ENCODE data around the gene SIAH3.

SIAH3 gene

DNA sequence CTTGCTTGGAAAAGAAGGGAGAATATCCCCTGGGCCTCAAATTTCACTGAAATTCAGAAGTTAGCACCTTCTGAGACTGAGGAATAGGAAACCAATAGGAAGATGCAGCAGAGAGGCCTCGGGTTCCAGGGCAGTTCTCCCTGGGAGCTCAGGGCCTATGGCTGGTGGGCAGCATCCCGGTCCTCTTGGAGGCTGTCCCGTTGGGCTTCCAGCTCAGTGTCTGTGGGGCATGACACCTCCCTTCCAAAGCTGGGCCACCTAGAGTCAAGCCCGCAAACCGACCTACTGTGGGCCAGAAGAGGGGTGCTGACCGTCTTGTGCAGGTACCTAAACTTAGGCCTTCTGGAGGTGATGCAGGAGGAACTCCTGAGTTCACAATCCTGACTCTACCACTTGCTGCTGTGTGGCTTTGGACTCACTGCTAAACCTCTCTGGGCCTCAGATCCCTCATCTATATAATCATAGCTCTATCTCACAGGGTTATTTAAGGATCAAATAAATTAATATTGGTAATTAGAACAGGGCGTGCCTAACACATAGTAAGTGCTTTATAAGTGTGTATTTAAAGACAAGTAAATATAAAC is 17.1 kb downstream of the SIAH3 start:
- no peak for DNase-seq (ENCODE audit: low read depth)
- H3K4me3 ChIP-seq (replicated peaks; ENCODE audit: low read depth, low read length), result no peak overlapping the region
- TF ChIP-seq CTCF (IDR thresholded peaks at IDR 0.05; ENCODE audit: low read length, missing control alignments), result no peak

- peak; percentile 36 for DNase-seq (ENCODE audit: low read depth)
- TF ChIP-seq CTCF (IDR thresholded peaks at IDR 0.05; ENCODE audit: low read length, missing control alignments), result no peak
- H3K4me3 ChIP-seq (replicated peaks; ENCODE audit: low read depth, low read length), result no peak overlapping the region
These were observed 17.7 kb downstream of the SIAH3 start for GRCh38 chr13:45833663-45834375.

GRCh38 chr13:45833242-45833641 is 18.3 kb downstream of the SIAH3 start:
- DNase-seq (ENCODE audit: low read depth), result no peak
- no peak overlapping the region for H3K4me3 ChIP-seq (replicated peaks; ENCODE audit: low read depth, low read length)
- TF ChIP-seq CTCF (IDR thresholded peaks at IDR 0.05; ENCODE audit: low read length, missing control alignments), result no peak

GRCh38 chr13:45831851-45832250 is 19.7 kb downstream of the SIAH3 start:
- no peak overlapping the region for H3K4me3 ChIP-seq (replicated peaks; ENCODE audit: low read depth, low read length)
- DNase-seq (ENCODE audit: low read depth), result no peak
- no peak for TF ChIP-seq CTCF (IDR thresholded peaks at IDR 0.05; ENCODE audit: low read length, missing control alignments)

GRCh38 chr13:45830121-45830520 is 21.4 kb downstream of the SIAH3 start:
- TF ChIP-seq CTCF (IDR thresholded peaks at IDR 0.05; ENCODE audit: low read length, missing control alignments), result no peak
- H3K4me3 ChIP-seq (replicated peaks; ENCODE audit: low read depth, low read length), result no peak overlapping the region
- DNase-seq (ENCODE audit: low read depth), result no peak

GRCh38 chr13:45828256-45828968 is 23.1 kb downstream of the SIAH3 start:
- DNase-seq (ENCODE audit: low read depth), result no peak
- TF ChIP-seq CTCF (IDR thresholded peaks at IDR 0.05; ENCODE audit: low read length, missing control alignments), result no peak
- no peak overlapping the region for H3K4me3 ChIP-seq (replicated peaks; ENCODE audit: low read depth, low read length)
